ENCODE measurements around the gene GADD45G. TPM values are rescaled to one million over a fixed set of nuclear protein-coding genes. Genes with fewer than 3 reads are reported as not detected.

GADD45G gene
- total RNA-seq, 1 donor from 2014 or later = 16.2 TPM

GRCh38 chr9:89641980-89642379 lies 37.2 kb downstream of the GADD45G start:
- Histone ChIP-seq H3K4me1 (peaks cover 45% of the 10 kb centered on the region), H3K27me3 (no peaks in the 10 kb centered on the region), H3K4me3 (no peak overlapping the region), H3K27ac (no peak overlapping the region), H3K9me3 (no peaks in the 10 kb centered on the region), H3K36me3 (no peaks in the 10 kb centered on the region)
- DNase-seq (ENCODE audit: extremely low spot score in 2 of 2) = no peak
- intact Hi-C loops (cut with DNase I) = no loop called here
- TF ChIP-seq POLR2AphosphoS5 (IDR thresholded peaks at IDR 0.05; ENCODE audit: insufficient read depth in 1 of 2, low read depth in 1 of 2) (no peak), POLR2A (IDR thresholded peaks at IDR 0.05) (no peak), CTCF (IDR thresholded peaks at IDR 0.05) (no peak)

GRCh38 chr9:89642789-89643188 lies 38.0 kb downstream of the GADD45G start:
- intact Hi-C loops (cut with DNase I) = no loop called here
- Histone ChIP-seq H3K27ac (no peak overlapping the region), H3K27me3 (no peaks in the 10 kb centered on the region), H3K36me3 (no peaks in the 10 kb centered on the region), H3K4me3 (no peak overlapping the region), H3K9me3 (no peaks in the 10 kb centered on the region), H3K4me1 (peaks cover 50% of the 10 kb centered on the region)
- TF ChIP-seq POLR2A (IDR thresholded peaks at IDR 0.05) (no peak), POLR2AphosphoS5 (IDR thresholded peaks at IDR 0.05; ENCODE audit: insufficient read depth in 1 of 2, low read depth in 1 of 2) (no peak), CTCF (IDR thresholded peaks at IDR 0.05) (no peak)
- DNase-seq (ENCODE audit: extremely low spot score in 2 of 2) = no peak

- H3K4me3 ChIP-seq = no peak overlapping the region
- no peak for DNase-seq (ENCODE audit: extremely low spot score in 2 of 2)
- peaks cover 22% of the 10 kb centered on the region for H3K4me1 ChIP-seq
- H3K27ac ChIP-seq = peak overlapping the region; percentile 50
- no peaks in the 10 kb centered on the region for H3K9me3 ChIP-seq
- intact Hi-C loops (cut with DNase I) = no loop called here
- H3K36me3 ChIP-seq = no peaks in the 10 kb centered on the region
- no peak for TF ChIP-seq CTCF (IDR thresholded peaks at IDR 0.05)
- TF ChIP-seq POLR2A (IDR thresholded peaks at IDR 0.05) = no peak
- TF ChIP-seq POLR2AphosphoS5 (IDR thresholded peaks at IDR 0.05; ENCODE audit: insufficient read depth in 1 of 2, low read depth in 1 of 2) = no peak
- H3K27me3 ChIP-seq = no peaks in the 10 kb centered on the region
These were observed 41.6 kb downstream of the GADD45G start for GRCh38 chr9:89646189-89646939.

- TF ChIP-seq POLR2AphosphoS5 (IDR thresholded peaks at IDR 0.05; ENCODE audit: insufficient read depth in 1 of 2, low read depth in 1 of 2) (no peak), POLR2A (IDR thresholded peaks at IDR 0.05) (no peak)
- DNase-seq (ENCODE audit: extremely low spot score in 2 of 2) = no peak
These were observed 42.7 kb downstream of the GADD45G start for GRCh38 chr9:89647366-89648128.

GRCh38 chr9:89648247-89649000 lies 43.6 kb downstream of the GADD45G start:
- Histone ChIP-seq H3K27me3 (no peaks in the 10 kb centered on the region), H3K9me3 (no peaks in the 10 kb centered on the region), H3K4me3 (no peak overlapping the region), H3K36me3 (no peaks in the 10 kb centered on the region), H3K4me1 (peaks cover 15% of the 10 kb centered on the region), H3K27ac (peak overlapping the region; percentile 50)
- DNase-seq (ENCODE audit: extremely low spot score in 2 of 2) = no peak
- intact Hi-C loops (cut with DNase I) = no loop called here
- TF ChIP-seq POLR2A (IDR thresholded peaks at IDR 0.05) = no peak
- TF ChIP-seq POLR2AphosphoS5 (IDR thresholded peaks at IDR 0.05; ENCODE audit: insufficient read depth in 1 of 2, low read depth in 1 of 2) = no peak
- TF ChIP-seq CTCF (IDR thresholded peaks at IDR 0.05) = no peak

More at GRCh38 chr9:89647366-89648128, 42.7 kb downstream of the GADD45G start:
- H3K4me3 ChIP-seq = no peak overlapping the region
- peak overlapping the region; percentile 50 for H3K27ac ChIP-seq
- H3K36me3 ChIP-seq = no peaks in the 10 kb centered on the region
- H3K27me3 ChIP-seq = no peaks in the 10 kb centered on the region
- intact Hi-C loops (cut with DNase I) = no loop called here
- H3K4me1 ChIP-seq = peaks cover 15% of the 10 kb centered on the region
- no peaks in the 10 kb centered on the region for H3K9me3 ChIP-seq

Measured in vagina (tissue), 2 donors.